Mesenchymal stem cell (in vitro differentiated cells and primary cell): Measurements from ENCODE around the gene TMEM161B. TPM values are rescaled to one million over a fixed set of nuclear protein-coding genes. Genes with fewer than 3 reads are reported as not detected.

Experiments used
- DNase-seq: peaks from one replicate; pipeline ENCODE4 v3.0.0-alpha.2; 2013
- H2AFZ ChIP-seq: one replicate; pipeline ENCODE4 v1.6.1; 2013; ENCODE audit warnings: low read depth, mild to moderate bottlenecking, control low read depth, inconsistent platforms, low read length, moderate library complexity
- H2AK5ac ChIP-seq: 2 replicates; pipeline ENCODE4 v1.6.1; 2013; ENCODE audit warnings: low read length, moderate library complexity, mild to moderate bottlenecking, inconsistent platforms; ENCODE audit not compliant: severe bottlenecking
- H2BK120ac ChIP-seq: one replicate; pipeline ENCODE4 v1.6.1; 2013; ENCODE audit warnings: low read depth, mild to moderate bottlenecking, inconsistent platforms, low read length, moderate library complexity
- H2BK12ac ChIP-seq, 2 experiments: one replicate each; pipeline ENCODE4 v1.6.1; 2013; ENCODE audit warnings: inconsistent platforms in 2 of 2, low read length in 2 of 2, mild to moderate bottlenecking in 2 of 2, moderate library complexity in 2 of 2, control low read depth in 1 of 2
- H2BK15ac ChIP-seq: one replicate; pipeline ENCODE4 v1.6.1; 2013; ENCODE audit warnings: mild to moderate bottlenecking, low read depth, inconsistent platforms; ENCODE audit not compliant: poor library complexity, severe bottlenecking
- H2BK5ac ChIP-seq: 2 replicates; pipeline ENCODE4 v1.6.1; 2013; ENCODE audit warnings: low read depth, mild to moderate bottlenecking, low read length, control low read depth, inconsistent platforms; ENCODE audit not compliant: poor library complexity, severe bottlenecking
- H3K14ac ChIP-seq, 2 experiments: one replicate each; pipeline ENCODE4 v1.6.1; 2013; ENCODE audit warnings: inconsistent platforms in 2 of 2, low read length in 2 of 2, control low read depth in 1 of 2, mild to moderate bottlenecking in 1 of 2, moderate library complexity in 1 of 2
- H3K18ac ChIP-seq, 2 experiments: one replicate each; pipeline ENCODE4 v1.6.1; 2013; ENCODE audit warnings: inconsistent platforms in 2 of 2, low read length in 2 of 2, control low read depth in 1 of 2, low read depth in 1 of 2, mild to moderate bottlenecking in 1 of 2
- H3K23ac ChIP-seq, 2 experiments: one replicate each; pipeline ENCODE4 v1.6.1; 2013; ENCODE audit warnings: inconsistent platforms in 2 of 2, low read length in 2 of 2, mild to moderate bottlenecking in 2 of 2, moderate library complexity in 2 of 2, control low read depth in 1 of 2
- H3K27ac ChIP-seq: 2 replicates; pipeline ENCODE4 v1.5.1; 2013; ENCODE audit warnings: mild to moderate bottlenecking, moderate library complexity, low read length, control low read depth, inconsistent platforms; ENCODE audit not compliant: poor library complexity, severe bottlenecking
- H3K27me3 ChIP-seq, 2 experiments: 2 replicates each; pipeline versions ENCODE4 v1.6.1 to v1.7.0; 2013; ENCODE audit warnings: low read length in 2 of 2, mild to moderate bottlenecking in 2 of 2, moderate library complexity in 2 of 2, control low read depth in 1 of 2, inconsistent platforms in 1 of 2; ENCODE audit not compliant: control insufficient read depth in 1 of 2, insufficient read depth in 1 of 2
- H3K36me3 ChIP-seq, 2 experiments: 2 replicates each; pipeline versions ENCODE4 v1.6.1 to v1.7.0; 2013; ENCODE audit warnings: low read length in 2 of 2, control low read depth in 1 of 2, inconsistent platforms in 1 of 2, low read depth in 1 of 2, mild to moderate bottlenecking in 1 of 2; ENCODE audit not compliant: insufficient read depth in 2 of 2, control insufficient read depth in 1 of 2
- H3K4ac ChIP-seq, 2 experiments: one replicate each; pipeline ENCODE4 v1.6.1; 2013; ENCODE audit warnings: inconsistent platforms in 2 of 2, low read length in 2 of 2, mild to moderate bottlenecking in 2 of 2, moderate library complexity in 2 of 2, control low read depth in 1 of 2, low read depth in 1 of 2
- H3K4me1 ChIP-seq: 2 replicates; pipeline ENCODE4 v1.6.1; 2013; ENCODE audit warnings: low read depth, low read length, control low read depth; ENCODE audit not compliant: control insufficient read depth, insufficient read depth
- H3K4me2 ChIP-seq: 2 replicates; pipeline ENCODE4 v1.6.1; 2013; ENCODE audit warnings: low read length, mild to moderate bottlenecking, inconsistent platforms; ENCODE audit not compliant: poor library complexity, severe bottlenecking
- H3K4me3 ChIP-seq, 2 experiments: 2 replicates each; pipeline versions ENCODE4 v1.5.1 to v1.7.0; 2013; ENCODE audit warnings: low read length in 2 of 2, mild to moderate bottlenecking in 2 of 2, control low read depth in 1 of 2, low read depth in 1 of 2; ENCODE audit not compliant: insufficient read depth in 1 of 2
- H3K79me1 ChIP-seq: replicated peaks from 2 replicates; pipeline ENCODE4 v1.6.1; 2013; ENCODE audit warnings: mild to moderate bottlenecking, control low read depth, low read length, inconsistent platforms; ENCODE audit not compliant: poor library complexity, severe bottlenecking
- H3K9ac ChIP-seq: 2 replicates; pipeline ENCODE4 v1.7.0; 2013; ENCODE audit warnings: mild to moderate bottlenecking, low read length, moderate library complexity
- H3K9me3 ChIP-seq: 2 replicates; pipeline ENCODE4 v1.7.0; 2013; ENCODE audit warnings: mild to moderate bottlenecking, low read length; ENCODE audit not compliant: control insufficient read depth
- H4K8ac ChIP-seq: one replicate; pipeline ENCODE4 v1.6.1; 2013; ENCODE audit warnings: inconsistent platforms, mild to moderate bottlenecking, low read length, moderate library complexity
- H4K91ac ChIP-seq: one replicate; pipeline ENCODE4 v1.6.1; 2013; ENCODE audit warnings: mild to moderate bottlenecking, low read length, inconsistent platforms
- WGBS: methylation state at CpG from one replicate; pipeline ENCODE4 v1.1.7; 2013; ENCODE audit warnings: mixed read lengths; 5-methylcytosine and 5-hydroxymethylcytosine counted together
- polyA plus RNA-seq, 2 experiments: library from polyadenylated mRNA; stranded (reverse); fragments of 200-250 nt; gene quantifications; one replicate each; pipeline ENCODE4 v1.2.3, GENCODE V29; 2013

The TMEM161B gene
- 6.9 TPM for polyA plus RNA-seq (2013, experiment 1 of 2)
- polyA plus RNA-seq (2013, experiment 2 of 2) = 7.2 TPM

DNA sequence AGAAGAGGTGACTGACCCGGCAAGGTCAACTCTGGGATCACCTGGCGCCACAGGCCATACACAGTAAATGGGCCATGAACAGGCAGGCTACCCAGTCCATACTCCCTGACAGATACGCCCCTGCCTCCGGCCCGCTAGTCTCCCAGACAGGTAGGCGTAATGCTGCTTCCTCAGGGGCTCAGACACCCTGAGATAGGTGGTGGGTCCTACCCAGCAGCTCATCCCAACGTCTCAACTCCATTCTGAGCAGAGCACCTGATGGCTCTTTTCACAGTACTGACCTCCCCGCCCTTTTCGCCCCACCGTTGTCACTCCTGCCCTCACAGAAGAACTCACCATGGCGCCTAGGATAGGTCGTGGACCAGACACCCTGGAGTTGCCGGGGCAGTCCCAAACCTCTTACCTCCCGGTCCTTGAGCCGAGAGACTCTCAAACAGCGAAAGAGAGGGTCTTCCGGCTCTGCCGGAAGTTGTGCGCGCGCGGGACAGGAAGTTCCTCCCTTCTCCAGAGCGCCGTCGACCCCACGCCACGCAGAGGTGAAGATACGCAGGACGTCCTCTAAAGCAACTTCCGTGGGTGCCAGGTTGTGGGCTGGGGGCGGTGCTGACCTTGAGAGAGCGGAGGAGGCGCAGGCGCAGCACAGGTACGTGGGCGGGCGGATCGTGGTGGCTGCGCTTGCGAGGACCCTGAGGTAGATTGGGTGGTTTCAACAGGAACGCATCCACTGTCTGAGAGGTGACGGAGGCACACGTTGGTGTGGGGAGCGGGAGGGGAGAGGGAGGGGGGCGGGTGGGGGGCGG is at the start of gene TMEM161B:
TMEM161B (minus strand) TSS at position 461 of the 800 bp plus-strand sequence; CDS start at position 339, 122 bp downstream.
- no peaks in the 10 kb centered on the region for H3K27me3 ChIP-seq
- no peak within 1 kb of the TSS for H2AK5ac ChIP-seq
- H3K9me3 ChIP-seq = no peaks in the 10 kb centered on the region
- peak within 1 kb of the TSS; percentile 82 to 100 for H3K4me3 ChIP-seq
- H3K9ac ChIP-seq = peak within 1 kb of the TSS; percentile 92
- H4K91ac ChIP-seq = peak within 1 kb of the TSS; percentile 67
- H2BK120ac ChIP-seq = peak within 1 kb of the TSS; percentile 52
- no peak within 1 kb of the TSS for H2BK12ac ChIP-seq
- H3K79me1 ChIP-seq = peaks cover 17% of the 10 kb centered on the region
- peak within 1 kb of the TSS; percentile 81 for H2AFZ ChIP-seq
- H4K8ac ChIP-seq = peak within 1 kb of the TSS; percentile 97
- peak; percentile 84 for DNase-seq
- H3K27ac ChIP-seq = peak within 1 kb of the TSS; percentile 54
- peaks cover 1% of the 10 kb centered on the region for H3K4me1 ChIP-seq
- peak within 1 kb of the TSS; percentile 3 to 57 for H3K4ac ChIP-seq
- H3K4me2 ChIP-seq = peak within 1 kb of the TSS; percentile 81
- H3K23ac ChIP-seq = no peak within 1 kb of the TSS
- no peak within 1 kb of the TSS for H2BK5ac ChIP-seq
- H3K18ac ChIP-seq = peak within 1 kb of the TSS; percentile 58 to 82
- H3K36me3 ChIP-seq = peaks cover 0 to 34% of the 10 kb centered on the region in 2 experiments
- 2% methylated on average over 31 of the region's 46 CpGs for WGBS
- peak within 1 kb of the TSS; percentile 90 for H2BK15ac ChIP-seq
- no peak within 1 kb of the TSS for H3K14ac ChIP-seq

DNA sequence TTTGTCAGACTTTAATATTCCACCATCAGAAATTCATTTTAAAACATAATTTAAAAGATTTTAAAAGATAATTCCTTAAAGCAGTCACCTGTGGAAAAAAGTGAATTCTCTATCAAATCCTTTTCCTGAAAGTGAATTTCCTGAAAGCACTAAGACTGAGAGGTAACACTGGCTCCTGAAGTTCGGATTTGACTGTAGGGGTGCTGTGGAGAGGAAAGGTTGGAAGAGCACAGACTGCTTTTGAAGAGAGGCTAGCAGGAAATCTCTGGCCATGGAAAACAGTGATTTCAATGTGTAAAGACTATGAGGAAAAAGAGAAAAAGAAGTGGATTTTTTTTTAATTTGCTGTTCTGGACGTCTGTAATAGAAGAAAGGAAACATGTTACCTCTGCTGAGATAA is 35.7 kb upstream of the TMEM161B start:
- no peak overlapping the region for H3K9ac ChIP-seq
- H3K18ac ChIP-seq = no peak overlapping the region
- no peak overlapping the region for H2BK5ac ChIP-seq
- peaks cover 2% of the 10 kb centered on the region for H3K9me3 ChIP-seq
- H3K23ac ChIP-seq = no peak overlapping the region
- H2AFZ ChIP-seq = no peak overlapping the region
- H3K36me3 ChIP-seq = no peaks in the 10 kb centered on the region
- H2BK120ac ChIP-seq = no peak overlapping the region
- no peak overlapping the region for H4K91ac ChIP-seq
- H3K79me1 ChIP-seq = no peaks in the 10 kb centered on the region
- H2BK15ac ChIP-seq = no peak overlapping the region
- H3K4me3 ChIP-seq = no peak overlapping the region
- no peak overlapping the region for H2AK5ac ChIP-seq
- no peak overlapping the region for H4K8ac ChIP-seq
- no peaks in the 10 kb centered on the region for H3K4me1 ChIP-seq
- H3K4me2 ChIP-seq = no peak overlapping the region
- H3K14ac ChIP-seq = no peak overlapping the region
- 42% methylated on average over 2 of the region's 2 CpGs for WGBS
- H3K4ac ChIP-seq = no peak overlapping the region
- no peaks in the 10 kb centered on the region for H3K27me3 ChIP-seq
- no peak overlapping the region for H3K27ac ChIP-seq
- no peak overlapping the region for H2BK12ac ChIP-seq
- DNase-seq = no peak

DNA sequence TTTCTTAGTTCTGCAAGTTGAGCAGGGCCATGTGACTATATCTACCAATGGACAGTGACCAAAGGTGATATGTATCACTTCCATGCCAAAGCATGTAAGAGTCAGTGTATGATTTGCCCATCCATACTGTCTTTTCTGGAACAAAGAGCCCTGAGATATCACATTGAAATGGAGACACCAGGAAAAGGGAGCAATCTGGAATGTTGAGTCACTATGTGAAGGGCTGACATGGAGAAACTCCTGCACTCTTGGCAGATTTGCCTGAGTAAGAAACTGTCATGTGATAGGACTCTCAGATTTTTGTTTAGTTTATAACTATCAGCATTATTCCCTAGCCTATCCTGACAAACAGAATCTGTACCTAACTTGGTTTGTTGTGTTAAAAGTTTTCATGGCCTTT is 29.8 kb upstream of the TMEM161B start:
- Histone ChIP-seq H2BK12ac (no peak overlapping the region), H3K4me1 (no peaks in the 10 kb centered on the region)

DNA sequence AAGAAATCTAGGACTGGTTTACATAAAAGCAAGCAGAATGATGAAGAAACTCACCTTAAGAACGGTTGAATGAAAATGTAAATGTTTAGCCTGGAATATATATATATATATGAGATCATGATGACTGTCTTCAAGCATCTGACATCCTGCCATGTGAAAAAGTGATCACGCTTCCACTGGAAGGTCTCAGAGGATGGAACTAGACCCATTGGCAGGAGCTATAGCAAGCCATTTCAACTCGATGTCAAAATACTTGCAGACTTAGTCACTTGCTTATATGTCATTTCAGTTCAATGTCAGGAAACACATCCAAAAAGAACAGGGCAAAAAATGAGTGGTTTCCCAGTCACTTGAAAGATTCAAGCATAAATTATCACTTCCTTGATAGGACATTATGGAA is 22.2 kb upstream of the TMEM161B start:
- H3K4me3 ChIP-seq = no peak overlapping the region
- no peak overlapping the region for H2BK120ac ChIP-seq
- no peak overlapping the region for H3K9ac ChIP-seq
- DNase-seq = peak; percentile 10
- H3K9me3 ChIP-seq = no peaks in the 10 kb centered on the region
- no peaks in the 10 kb centered on the region for H3K79me1 ChIP-seq
- H3K4me2 ChIP-seq = no peak overlapping the region
- no peak overlapping the region for H3K23ac ChIP-seq
- H2BK15ac ChIP-seq = no peak overlapping the region
- H2BK12ac ChIP-seq = no peak overlapping the region
- H3K27ac ChIP-seq = no peak overlapping the region
- 42% methylated on average over 2 of the region's 3 CpGs for WGBS
- no peak overlapping the region for H2BK5ac ChIP-seq
- H3K4me1 ChIP-seq = no peaks in the 10 kb centered on the region
- H2AFZ ChIP-seq = no peak overlapping the region
- no peak overlapping the region for H4K91ac ChIP-seq
- no peak overlapping the region for H3K18ac ChIP-seq
- H3K36me3 ChIP-seq = peaks cover 0 to 48% of the 10 kb centered on the region in 2 experiments
- no peaks in the 10 kb centered on the region for H3K27me3 ChIP-seq
- no peak overlapping the region for H3K14ac ChIP-seq
- no peak overlapping the region for H4K8ac ChIP-seq
- no peak overlapping the region for H3K4ac ChIP-seq
- no peak overlapping the region for H2AK5ac ChIP-seq

More for the DNA sequence above, 29.8 kb upstream of the TMEM161B start:
- no peaks in the 10 kb centered on the region for H3K27me3 ChIP-seq
- no peak overlapping the region for H2AFZ ChIP-seq
- no peak overlapping the region for H2BK5ac ChIP-seq
- H3K4ac ChIP-seq = no peak overlapping the region
- H3K79me1 ChIP-seq = no peaks in the 10 kb centered on the region
- H3K4me3 ChIP-seq = no peak overlapping the region
- no peak overlapping the region for H2BK15ac ChIP-seq
- H4K91ac ChIP-seq = no peak overlapping the region
- H3K23ac ChIP-seq = no peak overlapping the region
- no peak overlapping the region for H3K18ac ChIP-seq
- no peak overlapping the region for H2BK120ac ChIP-seq
- peak; percentile 52 for DNase-seq
- peak overlapping the region; percentile 22 for H3K9ac ChIP-seq
- H3K14ac ChIP-seq = no peak overlapping the region
- no peak overlapping the region for H3K27ac ChIP-seq
- H3K4me2 ChIP-seq = no peak overlapping the region
- H3K9me3 ChIP-seq = no peaks in the 10 kb centered on the region
- H4K8ac ChIP-seq = no peak overlapping the region
- no peak overlapping the region for H2AK5ac ChIP-seq
- H3K36me3 ChIP-seq = peaks cover 0 to 10% of the 10 kb centered on the region in 2 experiments
